K562 (cell line): ENCODE data around the gene NUP98.

Experiments used
- ARID2 ChIP-seq: fragments of 450-650 bp; IDR thresholded peaks from 2 replicates; pipeline ENCODE4 v1.6.1; 2017; ENCODE audit warnings: antibody characterized with exemption, mild to moderate bottlenecking
- CHD2 ChIP-seq: IDR thresholded peaks from 2 replicates; pipeline ENCODE4 v1.6.1; 2011; ENCODE audit warnings: low read depth, low read length
- HCFC1 ChIP-seq: IDR thresholded peaks from 2 replicates; pipeline ENCODE4 v1.6.1; 2012; ENCODE audit warnings: low read depth, low read length, improper control_type of control experiment
- POLR2B ChIP-seq: fragments of 450-650 bp; IDR thresholded peaks from 2 replicates; pipeline ENCODE4 v1.6.1; 2018; ENCODE audit warnings: low read depth; ENCODE audit not compliant: partially characterized antibody
- RCOR1 ChIP-seq, 2 experiments: IDR thresholded peaks; 2 replicates each; pipeline ENCODE4 v1.6.1; 2012; ENCODE audit warnings: low read depth in 2 of 2, low read length in 2 of 2, borderline replicate concordance in 1 of 2, improper control_type of control experiment in 1 of 2
- ZBTB8A ChIP-seq: fragments of 450-650 bp; IDR thresholded peaks from 2 replicates; pipeline ENCODE4 v1.6.1; 2018; ENCODE audit warnings: mild to moderate bottlenecking, moderate library complexity; ENCODE audit not compliant: partially characterized antibody
- ZNF224 ChIP-seq: sonication (generic); formaldehyde crosslinking; IDR thresholded peaks from 2 replicates; pipeline ENCODE4 v1.8.0; 2022; ENCODE audit warnings: mild to moderate bottlenecking, missing genetic modification reagents
- ZNF263 ChIP-seq: sonication (generic); formaldehyde crosslinking; IDR thresholded peaks from 2 replicates; pipeline ENCODE4 v1.8.0; 2022; ENCODE audit warnings: mild to moderate bottlenecking, missing genetic modification reagents, borderline replicate concordance
- ZNF41 ChIP-seq: fragments of 250-450 bp; sonication (Bioruptor Pico); conservative IDR thresholded peaks from 2 replicates; pipeline ENCODE4 v1.4.0; 2020; ENCODE audit warnings: mild to moderate bottlenecking
- TF ChIP-seq, protein P1 (sequence below): sonication (generic); formaldehyde crosslinking; IDR thresholded peaks from 2 replicates; pipeline ENCODE4 v1.9.0; 2022; ENCODE audit warnings: mild to moderate bottlenecking, missing genetic modification reagents
- TF ChIP-seq, protein P2 (sequence below), 3 experiments: IDR thresholded peaks in 2 of 3; conservative IDR thresholded peaks in 1 of 3; 2 replicates each; pipeline ENCODE4 v1.5.1; 2011 to 2012; ENCODE audit warnings: low read length in 3 of 3, mild to moderate bottlenecking in 3 of 3, control low read depth in 2 of 3, improper control_type of control experiment in 1 of 3, inconsistent platforms in 1 of 3, low read depth in 1 of 3, mixed read lengths in 1 of 3, moderate library complexity in 1 of 3; ENCODE audit not compliant: insufficient read depth in 2 of 3
- TF ChIP-seq, protein P3 (sequence below): fragments of 200-400 bp; formaldehyde crosslinking; IDR thresholded peaks from 2 replicates; pipeline ENCODE4 v1.6.1; 2017; ENCODE audit warnings: mild to moderate bottlenecking, low read depth, low read length, moderate library complexity

DNA sequence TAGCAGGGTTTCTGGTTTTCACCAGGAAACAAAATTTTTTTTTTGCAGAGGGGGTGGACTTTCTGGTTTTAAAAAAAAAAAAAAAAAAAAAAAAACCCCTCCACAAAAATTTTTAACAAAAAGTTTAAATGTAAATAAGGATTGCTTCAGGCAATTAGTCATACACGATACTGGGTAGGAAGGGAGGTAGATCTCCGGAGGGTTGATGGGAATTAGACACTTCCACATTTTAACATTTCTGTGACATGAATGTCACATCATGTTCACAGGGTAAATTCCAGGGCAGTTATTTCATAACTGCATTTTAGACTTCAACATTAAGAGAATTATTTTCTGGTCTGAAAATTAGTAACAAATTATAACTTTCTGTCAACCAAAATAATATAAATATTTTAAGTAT lies 15.9 kb downstream of the NUP98 start:
- TF ChIP-seq POLR2B: no peak
- no peak for TF ChIP-seq ZNF263 (CRISPR knock-in tag)
- TF ChIP-seq, protein P1, sequence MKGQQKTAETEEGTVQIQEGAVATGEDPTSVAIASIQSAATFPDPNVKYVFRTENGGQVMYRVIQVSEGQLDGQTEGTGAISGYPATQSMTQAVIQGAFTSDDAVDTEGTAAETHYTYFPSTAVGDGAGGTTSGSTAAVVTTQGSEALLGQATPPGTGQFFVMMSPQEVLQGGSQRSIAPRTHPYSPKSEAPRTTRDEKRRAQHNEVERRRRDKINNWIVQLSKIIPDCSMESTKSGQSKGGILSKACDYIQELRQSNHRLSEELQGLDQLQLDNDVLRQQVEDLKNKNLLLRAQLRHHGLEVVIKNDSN (CRISPR knock-in tag): no peak
- no peak for TF ChIP-seq RCOR1 (IDR thresholded peaks at IDR 0.05; ENCODE audit: borderline replicate concordance in 1 of 2, low read depth in 2 of 2, low read length in 2 of 2)
- TF ChIP-seq ZNF224 (CRISPR knock-in tag): no peak
- no peak for TF ChIP-seq ZBTB8A
- TF ChIP-seq HCFC1: no peak
- TF ChIP-seq, protein P2, sequence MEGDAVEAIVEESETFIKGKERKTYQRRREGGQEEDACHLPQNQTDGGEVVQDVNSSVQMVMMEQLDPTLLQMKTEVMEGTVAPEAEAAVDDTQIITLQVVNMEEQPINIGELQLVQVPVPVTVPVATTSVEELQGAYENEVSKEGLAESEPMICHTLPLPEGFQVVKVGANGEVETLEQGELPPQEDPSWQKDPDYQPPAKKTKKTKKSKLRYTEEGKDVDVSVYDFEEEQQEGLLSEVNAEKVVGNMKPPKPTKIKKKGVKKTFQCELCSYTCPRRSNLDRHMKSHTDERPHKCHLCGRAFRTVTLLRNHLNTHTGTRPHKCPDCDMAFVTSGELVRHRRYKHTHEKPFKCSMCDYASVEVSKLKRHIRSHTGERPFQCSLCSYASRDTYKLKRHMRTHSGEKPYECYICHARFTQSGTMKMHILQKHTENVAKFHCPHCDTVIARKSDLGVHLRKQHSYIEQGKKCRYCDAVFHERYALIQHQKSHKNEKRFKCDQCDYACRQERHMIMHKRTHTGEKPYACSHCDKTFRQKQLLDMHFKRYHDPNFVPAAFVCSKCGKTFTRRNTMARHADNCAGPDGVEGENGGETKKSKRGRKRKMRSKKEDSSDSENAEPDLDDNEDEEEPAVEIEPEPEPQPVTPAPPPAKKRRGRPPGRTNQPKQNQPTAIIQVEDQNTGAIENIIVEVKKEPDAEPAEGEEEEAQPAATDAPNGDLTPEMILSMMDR (IDR thresholded peaks at IDR 0.05 in 2 of 3, conservative IDR thresholded peaks at IDR 0.05 in 1 of 3; ENCODE audit: insufficient read depth in 2 of 3, low read depth in 1 of 3, low read length in 3 of 3): no peak
- no peak for TF ChIP-seq ARID2
- no peak for TF ChIP-seq CHD2
- no peak for TF ChIP-seq ZNF41
- TF ChIP-seq, protein P3, sequence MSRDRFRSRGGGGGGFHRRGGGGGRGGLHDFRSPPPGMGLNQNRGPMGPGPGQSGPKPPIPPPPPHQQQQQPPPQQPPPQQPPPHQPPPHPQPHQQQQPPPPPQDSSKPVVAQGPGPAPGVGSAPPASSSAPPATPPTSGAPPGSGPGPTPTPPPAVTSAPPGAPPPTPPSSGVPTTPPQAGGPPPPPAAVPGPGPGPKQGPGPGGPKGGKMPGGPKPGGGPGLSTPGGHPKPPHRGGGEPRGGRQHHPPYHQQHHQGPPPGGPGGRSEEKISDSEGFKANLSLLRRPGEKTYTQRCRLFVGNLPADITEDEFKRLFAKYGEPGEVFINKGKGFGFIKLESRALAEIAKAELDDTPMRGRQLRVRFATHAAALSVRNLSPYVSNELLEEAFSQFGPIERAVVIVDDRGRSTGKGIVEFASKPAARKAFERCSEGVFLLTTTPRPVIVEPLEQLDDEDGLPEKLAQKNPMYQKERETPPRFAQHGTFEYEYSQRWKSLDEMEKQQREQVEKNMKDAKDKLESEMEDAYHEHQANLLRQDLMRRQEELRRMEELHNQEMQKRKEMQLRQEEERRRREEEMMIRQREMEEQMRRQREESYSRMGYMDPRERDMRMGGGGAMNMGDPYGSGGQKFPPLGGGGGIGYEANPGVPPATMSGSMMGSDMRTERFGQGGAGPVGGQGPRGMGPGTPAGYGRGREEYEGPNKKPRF: no peak
